Skeletal muscle cell (primary cell): ENCODE results near the gene PKHD1.
A peak's percentile ranks its signal among the peaks of the same experiment; 100 is the strongest.
"Not testable (repeated sequence)": the region's sequence is repeated elsewhere in the genome, so short reads cannot be mapped to it uniquely, and the experiment has no call there.

Source experiments
- DNase-seq: peaks from one replicate; pipeline ENCODE4 v3.0.0-alpha.2; 2010; ENCODE audit warnings: low read depth
- H3K4me3 ChIP-seq: 2 replicates; pipeline ENCODE4 v1.5.1; 2011; ENCODE audit warnings: low read depth, mild to moderate bottlenecking, control low read depth, low read length, moderate library complexity

PKHD1 gene

GRCh38 chr6:52012582-52012981 lies 74.8 kb downstream of the PKHD1 start:
- H3K4me3 ChIP-seq, result no peak overlapping the region
- DNase-seq, result no peak

GRCh38 chr6:52010806-52011205 lies 76.6 kb downstream of the PKHD1 start:
- no peak for DNase-seq
- H3K4me3 ChIP-seq, result no peak overlapping the region

GRCh38 chr6:52010145-52010544 lies 77.3 kb downstream of the PKHD1 start:
- H3K4me3 ChIP-seq, result no peak overlapping the region
- DNase-seq, result no peak

DNA sequence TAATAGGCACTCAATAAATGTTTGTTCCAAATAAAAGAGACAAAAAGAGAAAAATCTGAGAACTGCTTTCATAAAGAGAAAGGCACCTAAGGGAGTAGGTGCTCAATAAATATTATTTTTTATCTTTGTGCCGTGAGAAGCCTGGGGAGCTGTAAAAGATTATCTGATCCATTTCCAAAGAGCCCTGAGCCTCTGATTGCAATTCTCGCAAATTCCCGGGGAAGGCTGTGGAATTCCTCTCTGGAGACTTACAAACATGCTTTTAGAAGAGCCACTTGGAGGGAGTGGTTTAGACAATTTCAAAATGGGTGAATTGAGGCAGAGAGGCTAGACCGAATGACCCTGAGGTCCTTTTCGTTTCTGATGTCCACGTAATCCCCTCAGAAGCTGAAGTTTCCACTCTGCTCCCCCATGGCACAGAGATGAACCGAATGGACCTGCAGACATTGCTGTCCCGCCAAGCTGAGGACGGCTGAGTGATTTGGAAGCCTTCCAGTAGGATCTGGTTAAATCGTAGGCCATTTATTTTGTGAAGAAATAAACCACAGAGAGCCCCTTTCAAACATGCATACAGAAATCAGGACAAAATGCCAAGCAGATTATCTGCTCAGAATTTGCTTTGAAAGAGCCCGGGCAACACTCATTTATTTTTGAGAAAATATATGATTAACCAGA lies 77.8 kb downstream of the PKHD1 start:
- DNase-seq, result no peak
- H3K4me3 ChIP-seq, result no peak overlapping the region

- no peak overlapping the region for H3K4me3 ChIP-seq
- no peak for DNase-seq
These were observed 87.3 kb downstream of the PKHD1 start for GRCh38 chr6:52000064-52000463.

GRCh38 chr6:51996296-51996947 lies 91.0 kb downstream of the PKHD1 start:
- no peak overlapping the region for H3K4me3 ChIP-seq
- DNase-seq, result no peak

- DNase-seq, result no peak
- no peak overlapping the region for H3K4me3 ChIP-seq
These were observed 92.1 kb downstream of the PKHD1 start for GRCh38 chr6:51995214-51995755.

- no peak overlapping the region for H3K4me3 ChIP-seq
- DNase-seq, result no peak
These were observed 94.5 kb downstream of the PKHD1 start for GRCh38 chr6:51992876-51993275.

DNA sequence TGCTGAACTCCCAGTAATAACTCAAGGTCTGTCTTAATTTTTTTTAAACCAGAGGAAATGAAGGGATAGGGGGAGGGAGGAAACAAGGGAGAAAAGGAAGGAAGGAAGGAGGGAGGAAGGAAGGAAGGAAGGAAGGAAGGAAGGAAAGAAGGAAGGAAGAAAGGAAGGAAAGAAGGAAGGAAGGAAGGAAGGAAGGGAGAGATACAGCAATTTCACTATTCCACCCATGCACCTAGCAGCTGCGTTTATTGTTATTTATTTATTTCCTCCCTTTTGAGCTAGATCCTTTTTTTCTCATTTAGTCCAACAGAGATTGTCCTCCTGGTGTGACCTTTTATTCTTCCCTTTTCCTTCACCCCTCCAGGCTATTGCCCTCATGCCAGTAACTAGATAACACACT lies 97.6 kb downstream of the PKHD1 start:
- DNase-seq, result no peak
- no peak overlapping the region for H3K4me3 ChIP-seq

DNA sequence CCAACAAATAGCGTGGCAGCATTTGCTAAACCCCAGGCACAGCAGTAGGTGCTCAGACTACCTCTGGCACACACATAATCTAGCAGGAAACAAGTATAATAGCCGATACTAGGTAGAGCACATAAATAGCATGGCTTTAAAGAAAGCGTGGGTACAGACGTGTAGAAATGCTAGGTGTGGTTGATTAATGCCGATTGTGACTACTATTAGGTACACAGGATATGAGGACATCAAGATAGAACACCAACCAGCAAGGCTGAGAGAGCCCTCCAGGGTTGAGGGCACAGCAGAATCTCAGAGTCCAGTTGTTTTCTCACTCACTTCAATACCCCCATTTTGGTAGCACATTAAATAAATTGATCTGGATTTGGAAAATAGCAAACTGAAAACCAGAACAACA lies 100.5 kb downstream of the PKHD1 start:
- DNase-seq, result no peak
- no peak overlapping the region for H3K4me3 ChIP-seq

- DNase-seq, result no peak
- H3K4me3 ChIP-seq, result no peak overlapping the region
These were observed 103.8 kb downstream of the PKHD1 start for GRCh38 chr6:51983564-51983963.

GRCh38 chr6:51982695-51983094 lies 104.7 kb downstream of the PKHD1 start:
- not testable (repeated sequence) for H3K4me3 ChIP-seq, DNase-seq

- H3K4me3 ChIP-seq, result no peak overlapping the region
- no peak for DNase-seq
These were observed 111.0 kb downstream of the PKHD1 start for GRCh38 chr6:51976374-51976773.

GRCh38 chr6:51972659-51973058 lies 114.8 kb downstream of the PKHD1 start:
- DNase-seq, result no peak

DNA sequence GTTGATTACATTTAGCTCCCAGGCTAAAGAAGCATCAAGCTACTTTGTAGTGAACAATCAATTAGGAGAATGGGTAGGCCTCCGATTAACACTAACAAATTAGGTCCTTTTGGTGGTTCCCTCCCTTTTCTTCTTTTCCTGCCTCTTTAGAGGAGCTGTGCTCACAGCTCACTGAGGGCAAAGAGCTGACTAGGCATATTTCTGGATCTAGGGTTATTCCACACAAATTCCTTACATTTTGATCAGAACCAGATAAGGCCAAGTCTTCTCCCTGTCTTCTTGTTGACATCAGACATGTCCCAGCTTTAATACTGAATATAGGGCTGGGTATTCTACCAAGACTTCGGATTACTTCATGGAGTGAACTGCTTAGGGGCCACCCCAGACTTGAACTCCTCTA lies 119.1 kb downstream of the PKHD1 start:
- DNase-seq, result no peak
- no peak overlapping the region for H3K4me3 ChIP-seq

More at GRCh38 chr6:51972659-51973058, 114.8 kb downstream of the PKHD1 start:
- H3K4me3 ChIP-seq, result no peak overlapping the region

- no peak overlapping the region for H3K4me3 ChIP-seq
- DNase-seq, result no peak
These were observed 122.1 kb downstream of the PKHD1 start for GRCh38 chr6:51965222-51965801.

DNA sequence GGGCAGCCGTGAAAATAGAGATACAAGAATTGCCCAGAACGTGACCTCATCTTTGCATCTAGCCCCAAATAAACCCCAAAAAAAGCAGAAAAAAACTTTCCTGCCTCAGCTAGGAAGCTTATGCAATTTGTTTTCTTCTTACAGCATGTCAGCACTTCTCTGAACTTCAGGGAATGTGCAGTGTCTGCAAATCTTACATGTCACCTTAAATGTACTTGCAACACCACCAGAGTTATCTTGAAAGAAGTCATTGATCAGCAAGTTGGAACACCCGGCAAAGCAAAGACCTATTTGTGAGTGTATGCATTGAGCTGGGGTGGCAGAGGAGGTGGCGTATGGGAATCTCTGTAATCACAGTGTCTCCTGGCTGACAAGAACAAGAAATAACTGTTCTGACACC lies 123.4 kb downstream of the PKHD1 start:
- no peak for DNase-seq
- H3K4me3 ChIP-seq, result no peak overlapping the region

- DNase-seq, result no peak
- H3K4me3 ChIP-seq, result no peak overlapping the region
These were observed 125.1 kb downstream of the PKHD1 start for GRCh38 chr6:51962354-51962753.

GRCh38 chr6:51960419-51960818 lies 127.0 kb downstream of the PKHD1 start:
- DNase-seq, result no peak
- no peak overlapping the region for H3K4me3 ChIP-seq

DNA sequence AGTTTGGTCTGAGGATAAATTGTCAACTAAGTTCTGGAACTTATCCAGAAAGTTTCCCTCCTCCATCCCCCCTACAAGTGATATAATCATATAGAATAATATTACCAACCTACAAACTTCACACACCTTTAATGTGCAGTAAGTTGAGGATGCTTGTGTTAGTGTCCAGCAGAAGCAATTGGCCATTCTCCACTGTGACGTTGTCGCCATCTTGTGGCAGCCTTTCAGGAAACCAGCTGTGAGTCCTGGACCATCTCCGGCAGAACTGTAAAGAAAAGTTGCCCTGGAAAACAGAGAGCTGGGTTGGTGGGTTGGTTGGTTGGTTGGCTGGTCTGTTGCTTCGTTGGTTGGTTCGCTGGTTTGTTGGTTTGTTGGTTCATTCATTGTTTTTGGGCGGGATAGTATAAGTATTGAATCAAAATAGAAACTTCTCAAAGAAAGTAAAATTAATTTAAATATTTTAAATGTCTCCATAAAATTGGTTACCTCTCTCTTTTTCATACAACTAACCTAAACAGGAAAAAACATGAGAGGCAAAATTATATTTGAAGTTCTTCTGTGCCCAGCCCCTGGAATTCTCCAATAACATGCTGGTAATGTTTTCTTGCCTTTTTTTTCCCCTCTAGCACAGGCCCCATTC lies 127.5 kb downstream of the PKHD1 start:
- no peak overlapping the region for H3K4me3 ChIP-seq
- peak; percentile 15 for DNase-seq
